PFSK-1 (cell line): ENCODE measurements around the gene FBXO42.

Experiments
- POLR2AphosphoS5 ChIP-seq: IDR thresholded peaks from 2 replicates; pipeline ENCODE4 v1.6.1; 2012; ENCODE audit warnings: low read depth, mild to moderate bottlenecking, control low read depth, low read length, moderate library complexity
- TAF1 ChIP-seq: IDR thresholded peaks from 2 replicates; pipeline ENCODE4 v1.6.1; 2012; ENCODE audit warnings: low read length, control low read depth, borderline replicate concordance; ENCODE audit not compliant: insufficient read depth

DNA sequence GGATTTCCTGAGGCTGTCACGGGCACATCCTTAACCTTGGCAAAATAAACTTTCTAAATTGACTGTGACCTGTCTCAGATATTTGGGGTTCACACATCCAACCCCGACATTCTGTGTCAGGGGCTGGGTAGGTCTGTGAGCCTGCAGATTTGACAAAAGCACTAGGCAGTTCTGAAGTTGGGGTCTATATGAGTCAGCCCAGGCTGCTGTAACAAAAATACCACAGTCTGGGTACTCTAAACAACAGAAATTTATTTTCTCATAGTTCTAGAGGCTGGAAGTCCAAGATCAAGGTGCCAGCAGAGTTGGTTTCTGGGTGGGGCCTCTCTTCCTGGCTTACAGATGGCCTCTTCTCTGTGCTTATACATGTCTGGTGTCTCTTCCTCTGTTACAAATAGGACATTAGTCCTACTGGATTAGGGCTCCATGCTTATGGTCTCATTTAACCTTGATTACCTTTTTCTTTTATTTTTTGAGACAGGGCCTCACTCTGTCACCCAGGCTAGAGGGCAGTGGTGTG lies 112.2 kb downstream of the FBXO42 start:
- TF ChIP-seq TAF1 (no peak), POLR2AphosphoS5 (no peak)
